Endothelial cell (in vitro differentiated cells): ENCODE results near the gene PCED1A. TPM values are rescaled to one million over a fixed set of nuclear protein-coding genes. Genes with fewer than 3 reads are reported as not detected.

Source experiments
- DNase-seq: peaks from one replicate; pipeline ENCODE4 v3.0.0; 2021; ENCODE audit warnings: low spot score
- H3K27ac Mint-ChIP-seq: one replicate; pipeline ENCODE4 v1.8.0; 2021; ENCODE audit warnings: mixed read lengths, inconsistent platforms; ENCODE audit not compliant: unreplicated experiment
- H3K27me3 Mint-ChIP-seq: one replicate; pipeline ENCODE4 v1.8.0; 2021; ENCODE audit warnings: mild to moderate bottlenecking, moderate library complexity, mixed read lengths, inconsistent platforms; ENCODE audit not compliant: unreplicated experiment
- H3K36me3 Mint-ChIP-seq: one replicate; pipeline ENCODE4 v1.8.0; 2021; ENCODE audit warnings: mild to moderate bottlenecking, low read depth, mixed read lengths, inconsistent platforms; ENCODE audit not compliant: unreplicated experiment
- H3K4me1 Mint-ChIP-seq: one replicate; pipeline ENCODE4 v1.8.0; 2021; ENCODE audit warnings: mild to moderate bottlenecking, mixed read lengths, inconsistent platforms; ENCODE audit not compliant: unreplicated experiment
- H3K4me3 Mint-ChIP-seq: one replicate; pipeline ENCODE4 v1.8.0; 2021; ENCODE audit warnings: mild to moderate bottlenecking, mixed read lengths, inconsistent platforms; ENCODE audit not compliant: unreplicated experiment
- H3K9me3 Mint-ChIP-seq: one replicate; pipeline ENCODE4 v1.8.0; 2021; ENCODE audit warnings: mixed read lengths, inconsistent platforms; ENCODE audit not compliant: unreplicated experiment
- CTCF ChIP-seq: fragments of 200-600 bp; sonication (generic); IDR thresholded peaks from one replicate; pipeline ENCODE4 v1.5.0; 2021; ENCODE audit warnings: antibody characterized with exemption; ENCODE audit not compliant: unreplicated experiment
- total RNA-seq: library from RNA; stranded (reverse); fragmentation: NEBNext Ultra II Directional; extraction: Animal tissue kit (Norgen Biotek cat#: 25700); gene quantifications from one replicate; pipeline ENCODE4 v1.2.1, GENCODE V29; 2021; ENCODE audit not compliant: unreplicated experiment

Gene PCED1A
- total RNA-seq, 1 donor from 2014 or later: 30.9 TPM

- H3K4me3 Mint-ChIP-seq: peak overlapping the region; percentile 9
- H3K27ac Mint-ChIP-seq: peak overlapping the region; percentile 12
- no peak for DNase-seq
- H3K36me3 Mint-ChIP-seq: peaks cover 6% of the 10 kb centered on the region
- H3K9me3 Mint-ChIP-seq: no peaks in the 10 kb centered on the region
- no peak for TF ChIP-seq CTCF
- H3K4me1 Mint-ChIP-seq: peaks cover 7% of the 10 kb centered on the region
- peaks cover 7% of the 10 kb centered on the region for H3K27me3 Mint-ChIP-seq
Measured at GRCh38 chr20:2865630-2866029, 25.2 kb upstream of the PCED1A start.

GRCh38 chr20:2865101-2865500 lies 24.6 kb upstream of the PCED1A start:
- H3K27ac Mint-ChIP-seq: no peak overlapping the region

GRCh38 chr20:2864626-2865025 lies 24.2 kb upstream of the PCED1A start:
- no peak overlapping the region for H3K4me3 Mint-ChIP-seq
- peaks cover 3% of the 10 kb centered on the region for H3K4me1 Mint-ChIP-seq
- peaks cover 7% of the 10 kb centered on the region for H3K27me3 Mint-ChIP-seq
- TF ChIP-seq CTCF: no peak
- no peaks in the 10 kb centered on the region for H3K9me3 Mint-ChIP-seq
- H3K36me3 Mint-ChIP-seq: peaks cover 6% of the 10 kb centered on the region
- no peak overlapping the region for H3K27ac Mint-ChIP-seq
- no peak for DNase-seq

More at GRCh38 chr20:2865101-2865500, 24.6 kb upstream of the PCED1A start:
- Mint-ChIP-seq H3K9me3 (no peaks in the 10 kb centered on the region), H3K36me3 (peaks cover 6% of the 10 kb centered on the region), H3K4me1 (peaks cover 3% of the 10 kb centered on the region), H3K27me3 (peaks cover 7% of the 10 kb centered on the region), H3K4me3 (no peak overlapping the region)
- DNase-seq: no peak
- no peak for TF ChIP-seq CTCF

- TF ChIP-seq CTCF: no peak
- Mint-ChIP-seq H3K36me3 (peaks cover 6% of the 10 kb centered on the region), H3K9me3 (no peaks in the 10 kb centered on the region), H3K4me1 (no peaks in the 10 kb centered on the region), H3K27me3 (peaks cover 4% of the 10 kb centered on the region), H3K4me3 (no peak overlapping the region), H3K27ac (no peak overlapping the region)
- DNase-seq: no peak
Measured at GRCh38 chr20:2859330-2860121, 19.1 kb upstream of the PCED1A start.

- DNase-seq: no peak
- H3K36me3 Mint-ChIP-seq: peaks cover 6% of the 10 kb centered on the region
- H3K27me3 Mint-ChIP-seq: peaks cover 4% of the 10 kb centered on the region
- no peak overlapping the region for H3K27ac Mint-ChIP-seq
- H3K9me3 Mint-ChIP-seq: no peaks in the 10 kb centered on the region
- H3K4me3 Mint-ChIP-seq: no peak overlapping the region
- no peak for TF ChIP-seq CTCF
- no peaks in the 10 kb centered on the region for H3K4me1 Mint-ChIP-seq
Measured at GRCh38 chr20:2858591-2858990, 18.1 kb upstream of the PCED1A start.
